Endodermal cell (in vitro differentiated cells): Measurements from ENCODE around the gene ADGRB3. TPM values are rescaled to one million over a fixed set of nuclear protein-coding genes. Genes with fewer than 3 reads are reported as not detected.

Source experiments
- DNase-seq: peaks from one replicate; pipeline ENCODE4 v3.0.0-alpha.2; 2017
- H3K27ac ChIP-seq: 2 replicates; pipeline ENCODE4 v1.5.1; 2013; ENCODE audit warnings: mild to moderate bottlenecking, low read depth, low read length, moderate library complexity
- H3K27me3 ChIP-seq: 2 replicates; pipeline ENCODE4 v1.6.1; 2013; ENCODE audit warnings: mild to moderate bottlenecking, low read length, moderate library complexity; ENCODE audit not compliant: insufficient read depth, control insufficient read depth, poor library complexity, severe bottlenecking
- H3K36me3 ChIP-seq: 2 replicates; pipeline ENCODE4 v1.7.0; 2013; ENCODE audit warnings: mild to moderate bottlenecking, low read length, moderate library complexity; ENCODE audit not compliant: control insufficient read depth, insufficient read depth
- H3K4me1 ChIP-seq: one replicate; pipeline ENCODE4 v1.7.0; 2013; ENCODE audit warnings: low read length; ENCODE audit not compliant: control insufficient read depth, insufficient read depth
- H3K4me3 ChIP-seq: 2 replicates; pipeline ENCODE4 v1.5.1; 2013; ENCODE audit warnings: mild to moderate bottlenecking, low read length, moderate library complexity
- H3K9ac ChIP-seq: 2 replicates; pipeline ENCODE4 v1.6.1; 2013; ENCODE audit warnings: mild to moderate bottlenecking, low read length, moderate library complexity; ENCODE audit not compliant: poor library complexity, severe bottlenecking; ENCODE audit errors: extremely low read depth
- H3K9me3 ChIP-seq: 2 replicates; pipeline ENCODE4 v1.6.1; 2013; ENCODE audit warnings: mild to moderate bottlenecking, low read length, moderate library complexity; ENCODE audit not compliant: control insufficient read depth
- H3K27ac Mint-ChIP-seq: 2 replicates; pipeline ENCODE4 v1.8.0; 2020; ENCODE audit warnings: mixed read lengths
- H3K27me3 Mint-ChIP-seq: 2 replicates; pipeline ENCODE4 v1.8.0; 2021; ENCODE audit warnings: mild to moderate bottlenecking, mixed read lengths; ENCODE audit not compliant: insufficient read depth
- H3K36me3 Mint-ChIP-seq: 2 replicates; pipeline ENCODE4 v1.8.0; 2020; ENCODE audit warnings: low read depth, mixed read lengths
- H3K4me1 Mint-ChIP-seq: 2 replicates; pipeline ENCODE4 v1.8.0; 2020; ENCODE audit warnings: mixed read lengths
- H3K4me3 Mint-ChIP-seq: 2 replicates; pipeline ENCODE4 v1.8.0; 2020; ENCODE audit warnings: mild to moderate bottlenecking, moderate library complexity, mixed read lengths
- H3K9me3 Mint-ChIP-seq: 2 replicates; pipeline ENCODE4 v1.8.0; 2020; ENCODE audit warnings: mild to moderate bottlenecking, mixed read lengths
- CTCF ChIP-seq: fragments of 200-600 bp; sonication (generic); conservative IDR thresholded peaks from 2 replicates; pipeline ENCODE4 v1.5.0; 2021; ENCODE audit warnings: antibody characterized with exemption, mild to moderate bottlenecking
- WGBS, 2 experiments: methylation state at CpG; one replicate each; pipeline versions ENCODE4 v1.1.5 to v1.1.7; 2013; ENCODE audit warnings: missing lambda C conversion rate in 2 of 2, mixed read lengths in 1 of 2; ENCODE audit not compliant: insufficient coverage in 1 of 2, insufficient read length in 1 of 2; 5-methylcytosine and 5-hydroxymethylcytosine counted together
- total RNA-seq, 2 donors: library from RNA; stranded (reverse); fragmentation: NEBNext Ultra II Directional in 1 of 2; extraction: Animal tissue kit (Norgen Biotek cat#: 25700) in 1 of 2; gene quantifications; 2 replicates in 1 of 2; 3 replicates in 1 of 2; pipeline ENCODE4 v1.2.1, GENCODE V29; 2021

ADGRB3 gene
- total RNA-seq, 2 donors from 2014 or later = 0.33 to 1.3 TPM

GRCh38 chr6:69438113-69438512 is 803.0 kb downstream of the ADGRB3 start:
- TF ChIP-seq CTCF = no peak
- DNase-seq = no peak
- Histone ChIP-seq H3K27ac (no peak overlapping the region), H3K9ac (no peak overlapping the region), H3K27me3 (no peaks in the 10 kb centered on the region), H3K4me3 (no peak overlapping the region), H3K9me3 (no peaks in the 10 kb centered on the region), H3K4me1 (no peaks in the 10 kb centered on the region), H3K36me3 (no peaks in the 10 kb centered on the region)
- Mint-ChIP-seq H3K36me3 (no peaks in the 10 kb centered on the region), H3K4me1 (no peaks in the 10 kb centered on the region), H3K9me3 (peaks cover 24% of the 10 kb centered on the region), H3K27ac (no peak overlapping the region), H3K4me3 (no peak overlapping the region), H3K27me3 (no peaks in the 10 kb centered on the region)
- 96 to 100% methylated on average over 1 to 2 of the region's 2 CpGs for WGBS, 2 experiments
